ENCODE measurements around the gene ANO7. TPM values are rescaled to one million over a fixed set of nuclear protein-coding genes. Genes with fewer than 3 reads are reported as not detected.

The ANO7 gene
- total and polyA plus RNA-seq, 7 experiments from 2014 or later, result 0.16 to 0.94 (median 0.30) TPM; not detected in 1

GRCh38 chr2:241224018-241224850 lies 35.8 kb downstream of the ANO7 start:
- intact Hi-C loops (cut with micrococcal nuclease), result no loop called here
- H3K27me3 Mint-ChIP-seq, result peaks cover 0 to 5% (median 0%) of the 10 kb centered on the region in 5 donors
- peaks cover 0 to 24% (median 11%) of the 10 kb centered on the region in 5 donors for H3K36me3 Mint-ChIP-seq
- Histone ChIP-seq H3K4me3 (ENCODE audit: low read length) (no peak overlapping the region), H3K9me3 (ENCODE audit: control insufficient read depth in 2 of 3, low read length in 3 of 3) (no peaks in the 10 kb centered on the region), H3K27me3 (ENCODE audit: control insufficient read depth in 2 of 2, insufficient read depth in 2 of 2, low read length in 2 of 2) (no peaks in the 10 kb centered on the region), H3K4me1 (ENCODE audit: control insufficient read depth in 2 of 2, insufficient read depth in 2 of 2, low read length in 2 of 2) (peaks cover 0 to under 1% of the 10 kb centered on the region in 2 donors), H3K36me3 (ENCODE audit: control insufficient read depth in 2 of 3, insufficient read depth in 3 of 3, low read length in 3 of 3) (peaks cover 0 to 27% (median 2%) of the 10 kb centered on the region in 3 experiments), H3K27ac (ENCODE audit: low read depth, low read length) (no peak overlapping the region)
- ChIA-PET CTCF (no interaction called here), POLR2A (no interaction called here)
- peak overlapping the region in 1 of 9 donors; percentile 32 for H3K27ac Mint-ChIP-seq
- DNase-seq (no peak), ATAC-seq (peak; percentile 6)
- peaks cover 2 to 11% (median 5%) of the 10 kb centered on the region in 7 donors for H3K4me1 Mint-ChIP-seq
- peaks cover 0 to 5% (median 0%) of the 10 kb centered on the region in 11 donors for H3K9me3 Mint-ChIP-seq
- no peak overlapping the region for H3K4me3 Mint-ChIP-seq

GRCh38 chr2:241224851-241225438 lies 36.5 kb downstream of the ANO7 start:
- H3K4me3 ChIP-seq (ENCODE audit: low read length), result no peak overlapping the region
- H3K4me1 ChIP-seq (ENCODE audit: control insufficient read depth in 2 of 2, insufficient read depth in 2 of 2, low read length in 2 of 2), result no peaks in the 10 kb centered on the region
- H3K27me3 ChIP-seq (ENCODE audit: control insufficient read depth in 2 of 2, insufficient read depth in 2 of 2, low read length in 2 of 2), result no peaks in the 10 kb centered on the region
- no peak overlapping the region for H3K4me3 Mint-ChIP-seq
- intact Hi-C loops (cut with micrococcal nuclease), result no loop called here
- no peak overlapping the region for H3K27ac ChIP-seq (ENCODE audit: low read depth, low read length)
- peaks cover 0 to 27% (median 12%) of the 10 kb centered on the region in 5 donors for H3K36me3 Mint-ChIP-seq
- peaks cover 0 to 5% (median 0%) of the 10 kb centered on the region in 11 donors for H3K9me3 Mint-ChIP-seq
- peaks cover 0 to 32% (median 5%) of the 10 kb centered on the region in 3 experiments for H3K36me3 ChIP-seq (ENCODE audit: control insufficient read depth in 2 of 3, insufficient read depth in 3 of 3, low read length in 3 of 3)
- H3K27ac Mint-ChIP-seq, result peak overlapping the region in 2 of 9 donors; percentile 32 to 35
- no peaks in the 10 kb centered on the region for H3K9me3 ChIP-seq (ENCODE audit: control insufficient read depth in 2 of 3, low read length in 3 of 3)
- peaks cover 0 to 3% (median 0%) of the 10 kb centered on the region in 5 donors for H3K27me3 Mint-ChIP-seq
- ATAC-seq (no peak), DNase-seq (no peak)
- H3K4me1 Mint-ChIP-seq, result peaks cover 0 to 8% (median 3%) of the 10 kb centered on the region in 7 donors
- ChIA-PET POLR2A (interaction anchor here (0.6 kb wide), 1 partner anchor 17 kb away, joined by 3 read pairs; no protein-coding TSS in a partner anchor), CTCF (no interaction called here)

- Histone ChIP-seq H3K27me3 (ENCODE audit: control insufficient read depth in 2 of 2, insufficient read depth in 2 of 2, low read length in 2 of 2) (no peaks in the 10 kb centered on the region), H3K27ac (ENCODE audit: low read depth, low read length) (no peak overlapping the region), H3K9me3 (ENCODE audit: control insufficient read depth in 2 of 3, low read length in 3 of 3) (no peaks in the 10 kb centered on the region), H3K4me1 (ENCODE audit: control insufficient read depth in 2 of 2, insufficient read depth in 2 of 2, low read length in 2 of 2) (no peaks in the 10 kb centered on the region), H3K36me3 (ENCODE audit: control insufficient read depth in 2 of 3, insufficient read depth in 3 of 3, low read length in 3 of 3) (peaks cover 0 to 38% (median 9%) of the 10 kb centered on the region in 3 experiments), H3K4me3 (ENCODE audit: low read length) (no peak overlapping the region)
- POLR2A ChIA-PET, result interaction anchor here (0.6 kb wide), 1 partner anchor 16 kb away, joined by 3 read pairs; no protein-coding TSS in a partner anchor
- Mint-ChIP-seq H3K9me3 (peaks cover 0 to 5% (median 0%) of the 10 kb centered on the region in 11 donors), H3K27ac (no peak overlapping the region), H3K27me3 (no peaks in the 10 kb centered on the region), H3K4me3 (no peak overlapping the region), H3K36me3 (peaks cover 0 to 32% (median 12%) of the 10 kb centered on the region in 5 donors), H3K4me1 (peaks cover 0 to 8% (median 3%) of the 10 kb centered on the region in 7 donors)
- intact Hi-C loops (cut with micrococcal nuclease), result no loop called here
- CTCF ChIA-PET, result interaction anchor here (1.1 kb wide), 1 partner anchor 274 kb away, joined by 3 read pairs; no protein-coding TSS in a partner anchor
- no peak for ATAC-seq
- no peak for DNase-seq
Measured at GRCh38 chr2:241225545-241225944, 37.1 kb downstream of the ANO7 start.

- Mint-ChIP-seq H3K36me3 (peaks cover 0 to 35% (median 12%) of the 10 kb centered on the region in 5 donors), H3K9me3 (peaks cover 0 to 5% (median 0%) of the 10 kb centered on the region in 11 donors), H3K27ac (no peak overlapping the region), H3K4me3 (no peak overlapping the region), H3K4me1 (peaks cover 0 to 8% (median 3%) of the 10 kb centered on the region in 7 donors), H3K27me3 (no peaks in the 10 kb centered on the region)
- Histone ChIP-seq H3K36me3 (ENCODE audit: control insufficient read depth in 2 of 3, insufficient read depth in 3 of 3, low read length in 3 of 3) (peaks cover 0 to 42% (median 9%) of the 10 kb centered on the region in 3 experiments), H3K27ac (ENCODE audit: low read depth, low read length) (no peak overlapping the region), H3K4me3 (ENCODE audit: low read length) (no peak overlapping the region), H3K4me1 (ENCODE audit: control insufficient read depth in 2 of 2, insufficient read depth in 2 of 2, low read length in 2 of 2) (no peaks in the 10 kb centered on the region), H3K9me3 (ENCODE audit: control insufficient read depth in 2 of 3, low read length in 3 of 3) (no peaks in the 10 kb centered on the region), H3K27me3 (ENCODE audit: control insufficient read depth in 2 of 2, insufficient read depth in 2 of 2, low read length in 2 of 2) (no peaks in the 10 kb centered on the region)
- ATAC-seq (no peak), DNase-seq (no peak)
- ChIA-PET POLR2A (no interaction called here), CTCF (interaction anchor here (1.1 kb wide), 1 partner anchor 274 kb away, joined by 3 read pairs; no protein-coding TSS in a partner anchor)
- intact Hi-C loops (cut with micrococcal nuclease), result no loop called here
Measured at GRCh38 chr2:241225983-241226382, 37.5 kb downstream of the ANO7 start.

GRCh38 chr2:241226723-241227572 lies 38.5 kb downstream of the ANO7 start:
- Mint-ChIP-seq H3K36me3 (peaks cover 0 to 44% (median 16%) of the 10 kb centered on the region in 5 donors), H3K9me3 (peaks cover 0 to 5% (median 0%) of the 10 kb centered on the region in 11 donors), H3K27me3 (no peaks in the 10 kb centered on the region), H3K4me3 (no peak overlapping the region), H3K4me1 (peaks cover 0 to 8% (median 5%) of the 10 kb centered on the region in 7 donors), H3K27ac (no peak overlapping the region)
- POLR2A ChIA-PET, result no interaction called here
- no peak for ATAC-seq
- CTCF ChIA-PET, result no interaction called here
- Histone ChIP-seq H3K4me3 (ENCODE audit: low read length) (no peak overlapping the region), H3K27me3 (ENCODE audit: control insufficient read depth in 2 of 2, insufficient read depth in 2 of 2, low read length in 2 of 2) (no peaks in the 10 kb centered on the region), H3K9me3 (ENCODE audit: control insufficient read depth in 2 of 3, low read length in 3 of 3) (no peaks in the 10 kb centered on the region), H3K36me3 (ENCODE audit: control insufficient read depth in 2 of 3, insufficient read depth in 3 of 3, low read length in 3 of 3) (peaks cover 0 to 51% (median 9%) of the 10 kb centered on the region in 3 experiments), H3K27ac (ENCODE audit: low read depth, low read length) (no peak overlapping the region), H3K4me1 (ENCODE audit: control insufficient read depth in 2 of 2, insufficient read depth in 2 of 2, low read length in 2 of 2) (no peaks in the 10 kb centered on the region)
- DNase-seq, result no peak
- intact Hi-C loops (cut with micrococcal nuclease), result no loop called here

- Histone ChIP-seq H3K4me3 (ENCODE audit: low read length) (no peak overlapping the region), H3K27me3 (ENCODE audit: control insufficient read depth in 2 of 2, insufficient read depth in 2 of 2, low read length in 2 of 2) (no peaks in the 10 kb centered on the region), H3K36me3 (ENCODE audit: control insufficient read depth in 2 of 3, insufficient read depth in 3 of 3, low read length in 3 of 3) (peaks cover 0 to 57% (median 9%) of the 10 kb centered on the region in 3 experiments), H3K27ac (ENCODE audit: low read depth, low read length) (no peak overlapping the region), H3K4me1 (ENCODE audit: control insufficient read depth in 2 of 2, insufficient read depth in 2 of 2, low read length in 2 of 2) (no peaks in the 10 kb centered on the region), H3K9me3 (ENCODE audit: control insufficient read depth in 2 of 3, low read length in 3 of 3) (no peaks in the 10 kb centered on the region)
- Mint-ChIP-seq H3K4me3 (no peak overlapping the region), H3K9me3 (peaks cover 0 to 3% (median 0%) of the 10 kb centered on the region in 11 donors), H3K27ac (no peak overlapping the region), H3K4me1 (peaks cover 0 to 8% (median 5%) of the 10 kb centered on the region in 7 donors), H3K27me3 (no peaks in the 10 kb centered on the region), H3K36me3 (peaks cover 0 to 43% (median 16%) of the 10 kb centered on the region in 5 donors)
- intact Hi-C loops (cut with micrococcal nuclease), result no loop called here
- ChIA-PET CTCF (interaction anchor here (0.6 kb wide), 1 partner anchor 473 kb away, joined by 3 read pairs; no protein-coding TSS in a partner anchor), POLR2A (no interaction called here)
- no peak for ATAC-seq
- no peak for DNase-seq
Measured at GRCh38 chr2:241227594-241227993, 39.1 kb downstream of the ANO7 start.
